GM06990 (cell line): ENCODE data around the gene SHCBP1L.

Experiments
- DNase-seq: peaks from one replicate; pipeline ENCODE4 v3.0.0-alpha.2; 2011; ENCODE audit not compliant: insufficient read length; ENCODE audit errors: extremely low read depth
- H3K27me3 ChIP-seq: replicated peaks from 2 replicates; pipeline ENCODE4 v1.6.0; 2011; ENCODE audit warnings: low read length; ENCODE audit not compliant: control insufficient read depth, insufficient read depth
- H3K36me3 ChIP-seq: 2 replicates; pipeline ENCODE4 v1.5.1; 2011; ENCODE audit warnings: low read length; ENCODE audit not compliant: control insufficient read depth, insufficient read depth
- H3K4me3 ChIP-seq: replicated peaks from 2 replicates; pipeline ENCODE4 v1.5.1; 2011; ENCODE audit warnings: low read depth, mild to moderate bottlenecking, control low read depth, low read length
- TF ChIP-seq, protein P1 (sequence below): IDR thresholded peaks from 2 replicates; pipeline ENCODE4 v1.5.1; 2011; ENCODE audit warnings: low read length, control low read depth, mild to moderate bottlenecking, inconsistent platforms; ENCODE audit not compliant: insufficient read depth, poor library complexity, severe bottlenecking

SHCBP1L gene

GRCh38 chr1:182971219-182971618 is 18.3 kb upstream of the SHCBP1L start:
- TF ChIP-seq, protein P1, sequence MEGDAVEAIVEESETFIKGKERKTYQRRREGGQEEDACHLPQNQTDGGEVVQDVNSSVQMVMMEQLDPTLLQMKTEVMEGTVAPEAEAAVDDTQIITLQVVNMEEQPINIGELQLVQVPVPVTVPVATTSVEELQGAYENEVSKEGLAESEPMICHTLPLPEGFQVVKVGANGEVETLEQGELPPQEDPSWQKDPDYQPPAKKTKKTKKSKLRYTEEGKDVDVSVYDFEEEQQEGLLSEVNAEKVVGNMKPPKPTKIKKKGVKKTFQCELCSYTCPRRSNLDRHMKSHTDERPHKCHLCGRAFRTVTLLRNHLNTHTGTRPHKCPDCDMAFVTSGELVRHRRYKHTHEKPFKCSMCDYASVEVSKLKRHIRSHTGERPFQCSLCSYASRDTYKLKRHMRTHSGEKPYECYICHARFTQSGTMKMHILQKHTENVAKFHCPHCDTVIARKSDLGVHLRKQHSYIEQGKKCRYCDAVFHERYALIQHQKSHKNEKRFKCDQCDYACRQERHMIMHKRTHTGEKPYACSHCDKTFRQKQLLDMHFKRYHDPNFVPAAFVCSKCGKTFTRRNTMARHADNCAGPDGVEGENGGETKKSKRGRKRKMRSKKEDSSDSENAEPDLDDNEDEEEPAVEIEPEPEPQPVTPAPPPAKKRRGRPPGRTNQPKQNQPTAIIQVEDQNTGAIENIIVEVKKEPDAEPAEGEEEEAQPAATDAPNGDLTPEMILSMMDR, result no peak
- Histone ChIP-seq H3K27me3 (no peaks in the 10 kb centered on the region), H3K4me3 (no peak overlapping the region), H3K36me3 (no peaks in the 10 kb centered on the region)
- DNase-seq, result no peak

DNA sequence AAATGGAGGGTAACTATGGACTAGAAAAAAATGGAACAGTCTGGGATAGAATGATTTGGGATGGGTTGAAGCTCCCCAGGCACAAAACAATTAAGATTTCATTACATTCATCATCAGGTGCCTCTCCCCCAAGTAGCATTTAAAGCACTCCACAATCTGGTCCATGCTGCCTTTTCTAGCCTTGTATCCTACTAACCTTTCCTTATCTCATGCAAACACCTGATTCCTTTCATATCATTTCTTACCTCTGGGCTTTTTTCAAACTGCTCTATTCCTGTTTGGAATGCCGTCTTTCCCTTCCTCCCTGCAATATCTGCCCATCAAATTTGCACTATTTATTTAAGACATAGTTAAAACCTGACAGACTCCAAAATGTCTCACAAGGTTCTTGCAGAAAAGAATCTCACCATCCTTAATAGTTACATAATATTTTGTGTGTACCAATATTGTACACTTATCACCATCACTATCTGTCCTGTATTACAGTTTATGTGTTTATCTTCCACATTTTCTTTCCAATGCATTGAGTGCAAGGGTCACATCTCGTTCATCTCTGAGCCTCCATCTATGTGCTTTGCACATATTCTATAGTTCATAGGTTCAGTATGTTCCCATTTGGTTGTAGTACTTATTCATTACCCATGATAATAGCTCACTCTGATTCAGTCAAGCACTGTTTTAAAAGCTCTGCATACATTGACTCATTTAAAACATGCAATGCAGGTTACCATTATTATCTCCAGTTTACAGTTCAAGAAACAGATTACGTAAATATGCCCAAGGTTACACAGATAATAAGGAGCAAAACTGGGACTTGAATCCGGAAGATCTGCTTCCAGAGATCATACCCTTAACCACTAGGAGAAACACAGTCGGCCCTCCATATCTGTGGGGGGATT is 16.1 kb upstream of the SHCBP1L start:
- Histone ChIP-seq H3K27me3 (no peaks in the 10 kb centered on the region), H3K4me3 (no peak overlapping the region), H3K36me3 (no peaks in the 10 kb centered on the region)
- TF ChIP-seq, protein P1, result no peak
- DNase-seq, result no peak

DNA sequence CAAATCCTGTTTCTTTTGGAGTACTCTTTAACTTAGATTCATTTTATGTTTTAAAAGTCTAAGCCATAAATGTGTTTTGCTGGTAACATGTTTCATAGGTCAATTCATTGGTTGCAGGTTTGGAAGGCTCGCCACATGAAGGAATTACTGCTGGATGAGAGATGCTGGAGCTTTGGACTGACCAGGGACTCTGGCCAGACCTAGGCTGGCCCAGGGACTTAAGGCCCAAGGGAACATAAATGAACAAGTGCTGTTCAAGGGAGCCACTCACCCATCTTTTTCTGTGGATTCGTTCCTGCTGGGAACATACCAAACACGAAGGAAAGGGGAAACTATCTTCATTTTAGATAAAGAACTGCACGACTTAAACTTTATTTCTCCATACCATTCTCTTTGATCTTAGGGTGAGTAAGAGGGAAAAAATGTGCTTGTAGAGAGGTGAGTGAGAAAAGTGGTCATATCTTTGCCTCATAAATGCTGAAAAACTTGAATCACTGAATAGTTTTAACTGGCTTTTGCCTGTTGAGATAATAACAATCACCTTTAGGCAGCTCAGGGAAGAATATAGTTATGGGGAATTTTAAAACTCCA is 15.3 kb upstream of the SHCBP1L start:
- TF ChIP-seq, protein P1, result no peak
- DNase-seq, result no peak
- Histone ChIP-seq H3K4me3 (no peak overlapping the region), H3K27me3 (no peaks in the 10 kb centered on the region), H3K36me3 (no peaks in the 10 kb centered on the region)

DNA sequence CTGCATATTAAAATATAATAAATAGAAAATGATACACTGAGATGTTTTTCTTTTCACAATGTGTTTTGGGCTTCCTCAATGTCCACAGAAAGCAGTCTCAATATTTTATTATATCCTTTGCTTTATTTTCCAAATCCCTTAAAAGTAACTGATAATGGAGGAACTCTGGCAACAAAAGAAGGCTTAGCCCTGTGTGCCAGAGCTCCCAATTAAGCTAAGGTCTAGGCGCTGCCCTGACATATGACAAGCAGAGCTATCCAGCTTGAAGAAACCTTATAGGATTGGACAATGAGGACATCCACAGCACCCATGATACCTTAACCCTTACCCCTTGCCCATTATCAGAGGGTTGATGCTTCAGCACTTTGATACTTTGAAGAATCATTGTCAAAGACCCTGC is 12.9 kb upstream of the SHCBP1L start:
- H3K4me3 ChIP-seq, result no peak overlapping the region
- TF ChIP-seq, protein P1, result no peak

DNA sequence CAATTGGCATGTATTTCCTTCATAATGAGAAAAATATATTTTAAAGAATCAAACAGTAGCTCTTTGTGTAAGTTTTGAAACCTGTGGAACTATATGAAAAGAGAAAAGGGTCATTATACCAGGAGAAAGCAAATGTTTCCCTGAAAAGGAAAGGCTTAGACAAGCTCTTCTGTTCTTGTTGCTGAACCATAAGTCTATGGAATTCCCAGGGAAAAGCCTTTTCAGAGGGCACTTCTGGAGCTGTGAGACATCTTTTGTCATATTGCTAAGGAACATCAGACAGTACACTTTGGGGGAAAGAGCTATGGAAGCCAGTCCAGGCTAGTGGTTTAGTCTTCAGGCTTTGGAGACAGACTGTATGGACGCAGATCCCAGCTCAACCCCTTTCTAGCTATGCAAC is 12.1 kb upstream of the SHCBP1L start:
- TF ChIP-seq, protein P1, result no peak
- Histone ChIP-seq H3K36me3 (no peaks in the 10 kb centered on the region), H3K27me3 (no peaks in the 10 kb centered on the region), H3K4me3 (no peak overlapping the region)
- no peak for DNase-seq

More for the DNA sequence above, 12.9 kb upstream of the SHCBP1L start:
- Histone ChIP-seq H3K27me3 (no peaks in the 10 kb centered on the region), H3K36me3 (no peaks in the 10 kb centered on the region)
- no peak for DNase-seq
